RPMI7951 (cell line): Measurements from ENCODE around the gene MARCKSL1. TPM values are rescaled to one million over a fixed set of nuclear protein-coding genes. Genes with fewer than 3 reads are reported as not detected.
"Not testable (repeated sequence)": the region's sequence is repeated elsewhere in the genome, so short reads cannot be mapped to it uniquely, and the experiment has no call there.

Source experiments
- DNase-seq: peaks from one replicate; pipeline ENCODE4 v3.0.0-alpha.2; 2012; ENCODE audit warnings: low read depth
- total RNA-seq: library from RNA; depleted of rRNA; stranded (reverse); fragments of >200 nt; shearing (Covaris generic); gene quantifications from 2 replicates; pipeline ENCODE4 v1.2.3, GENCODE V29; 2014; rRNA removed

MARCKSL1 gene
- total RNA-seq, 1 experiment from 2014 or later, result 47.7 TPM

DNA sequence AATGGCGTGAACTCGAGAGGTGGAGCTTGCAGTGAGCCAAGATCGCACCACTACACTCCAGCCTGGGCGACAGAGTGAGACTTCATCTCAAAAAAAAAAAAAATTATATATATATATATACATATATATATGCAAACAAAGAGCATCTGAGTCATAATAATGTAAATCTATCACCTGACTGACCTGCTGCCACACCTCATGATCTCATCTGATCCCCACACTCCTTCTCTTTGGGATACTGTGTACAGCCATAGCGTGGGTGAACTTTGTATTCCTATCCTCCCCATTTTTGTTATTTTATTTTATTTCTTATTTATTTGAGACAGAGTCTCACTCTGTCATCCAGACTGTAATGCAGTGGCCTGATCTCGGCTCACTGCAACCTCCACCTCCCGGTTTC, 46.8 kb downstream of the MARCKSL1 start:
- no peak for DNase-seq

DNA sequence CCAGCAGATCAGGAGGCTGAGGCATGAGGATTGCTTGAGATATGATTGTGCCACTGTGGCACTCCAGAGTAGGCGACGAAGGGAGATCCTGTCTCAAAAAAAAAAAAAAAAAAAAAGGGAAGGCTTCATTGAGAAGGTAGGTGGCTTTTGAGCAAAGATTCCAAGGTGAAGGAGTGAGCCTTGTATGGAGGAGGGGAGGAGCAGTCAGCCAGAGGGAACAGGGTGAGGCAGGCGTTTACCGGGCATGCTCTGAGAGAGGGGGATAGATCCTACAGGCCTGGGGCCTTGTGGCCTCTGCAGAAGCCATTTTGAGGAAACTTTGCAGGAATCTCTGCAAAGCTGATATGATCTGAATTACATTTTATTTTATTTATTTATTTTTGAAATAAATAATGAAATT, 49.3 kb downstream of the MARCKSL1 start:
- no peak for DNase-seq

- DNase-seq, result no peak
These were observed 50.4 kb downstream of the MARCKSL1 start for GRCh38 chr1:32285658-32286057.

- DNase-seq, result not testable (repeated sequence)
These were observed 51.3 kb downstream of the MARCKSL1 start for GRCh38 chr1:32284777-32285176.

Other genes starting within 250 kb of the MARCKSL1 start
- gene KPNA6, start 228.2 kb downstream of the MARCKSL1 start, total RNA-seq, result 39.7 and 40.6 TPM in 2 replicates
- gene TXLNA, start 156.6 kb downstream of the MARCKSL1 start, total RNA-seq, result 48.4 and 57.0 TPM in 2 replicates
- gene CCDC28B, start 135.6 kb downstream of the MARCKSL1 start, total RNA-seq, result 29.1 and 37.4 TPM in 2 replicates
- 2.9 and 5.6 TPM in 2 replicates for gene IQCC, start 130.6 kb downstream of the MARCKSL1 start, total RNA-seq
- not detected in 2 replicates for gene DCDC2B, start 127.1 kb downstream of the MARCKSL1 start, total RNA-seq
- 14.9 and 16.2 TPM in 2 replicates for gene TMEM234, start 113.9 kb downstream of the MARCKSL1 start, total RNA-seq
- 423 and 475 TPM in 2 replicates for gene EIF3I, start 113.8 kb downstream of the MARCKSL1 start, total RNA-seq
- gene FAM167B, start 89.0 kb downstream of the MARCKSL1 start, total RNA-seq, result 0.49 TPM in 1 of 2 replicates, not detected in the other
- gene LCK, start 85.0 kb downstream of the MARCKSL1 start, total RNA-seq, result not detected in 2 replicates
- 115 and 121 TPM in 2 replicates for gene HDAC1, start 44.1 kb downstream of the MARCKSL1 start, total RNA-seq
- gene FAM229A, start 26.3 kb upstream of the MARCKSL1 start, total RNA-seq, result 0.29 and 0.84 TPM in 2 replicates
- gene TSSK3, start 26.3 kb upstream of the MARCKSL1 start, total RNA-seq, result 0.12 and 0.39 TPM in 2 replicates
- gene BSDC1, start 58.2 kb upstream of the MARCKSL1 start, total RNA-seq, result 45.1 and 52.7 TPM in 2 replicates
- under 0.01 TPM in 1 of 2 replicates, not detected in the other for gene ZBTB8B, start 128.8 kb upstream of the MARCKSL1 start, total RNA-seq
- gene ZBTB8A, start 203.2 kb upstream of the MARCKSL1 start, total RNA-seq, result 5.5 and 6.7 TPM in 2 replicates